AML-193 (cell line): ENCODE results near the gene SND1.
A peak's percentile ranks its signal among the peaks of the same experiment; 100 is the strongest.

ENCODE experiments used
- DNase-seq, 2 experiments: peaks; one replicate each; lab custom pipeline; 2025; lab: John Stamatoyannopoulos, UW

The SND1 gene

GRCh38 chr7:127651556-127652332, at the start of gene SND1:
SND1 (plus strand) TSS chr7:127652194; CDS start chr7:127652374, 180 bp downstream.
- peak; percentile 97 for DNase-seq

GRCh38 chr7:127608446-127608845, 43.5 kb upstream of the SND1 start:
- no peak for DNase-seq

GRCh38 chr7:127609297-127609696, 42.7 kb upstream of the SND1 start:
- DNase-seq, result no peak

DNA sequence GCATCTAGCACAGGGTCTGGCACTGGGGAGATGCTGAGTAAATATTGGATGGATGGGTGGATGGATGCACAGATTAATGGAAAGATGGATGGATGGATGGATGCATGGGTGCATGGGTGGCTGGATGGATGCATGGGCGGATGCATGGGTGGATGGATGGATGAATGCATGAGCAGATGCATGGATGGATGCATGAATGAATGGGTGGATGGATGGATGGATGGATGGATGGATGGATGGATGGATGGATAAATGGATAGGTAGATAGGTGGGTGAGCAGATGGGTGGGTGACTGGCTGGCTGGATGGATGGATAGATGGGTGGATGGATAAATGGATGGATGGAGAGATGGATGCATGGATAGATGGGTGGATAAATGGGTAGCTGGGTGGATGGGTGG, 39.7 kb upstream of the SND1 start:
- DNase-seq, result no peak

GRCh38 chr7:127616724-127617123, 35.3 kb upstream of the SND1 start:
- no peak for DNase-seq

DNA sequence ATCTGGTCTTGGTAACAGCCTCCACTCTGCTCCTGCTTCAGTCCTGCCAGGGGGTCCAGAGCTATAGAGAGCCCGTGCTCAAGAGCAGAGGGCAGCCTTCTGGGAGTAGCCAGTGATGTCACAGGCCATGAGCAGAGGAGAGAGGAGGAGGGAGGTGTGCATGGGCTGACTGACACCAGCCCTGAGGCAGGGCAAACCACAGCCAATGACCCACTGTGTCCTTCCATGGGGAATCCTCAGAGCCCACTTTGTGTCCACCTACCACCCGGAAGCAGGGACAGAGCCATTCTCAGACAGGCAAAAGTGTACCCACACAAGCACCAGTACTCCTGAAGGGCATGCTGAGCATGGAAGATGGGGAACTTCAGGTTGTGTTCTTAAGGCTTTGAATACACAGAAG, 34.0 kb upstream of the SND1 start, which contains the start of gene PAX4:
Gene PAX4, minus strand, starts transcription at position 101 of the 400 bp plus-strand sequence. CDS start 2,214 bp downstream, outside the sequence.
- no peak for DNase-seq

DNA sequence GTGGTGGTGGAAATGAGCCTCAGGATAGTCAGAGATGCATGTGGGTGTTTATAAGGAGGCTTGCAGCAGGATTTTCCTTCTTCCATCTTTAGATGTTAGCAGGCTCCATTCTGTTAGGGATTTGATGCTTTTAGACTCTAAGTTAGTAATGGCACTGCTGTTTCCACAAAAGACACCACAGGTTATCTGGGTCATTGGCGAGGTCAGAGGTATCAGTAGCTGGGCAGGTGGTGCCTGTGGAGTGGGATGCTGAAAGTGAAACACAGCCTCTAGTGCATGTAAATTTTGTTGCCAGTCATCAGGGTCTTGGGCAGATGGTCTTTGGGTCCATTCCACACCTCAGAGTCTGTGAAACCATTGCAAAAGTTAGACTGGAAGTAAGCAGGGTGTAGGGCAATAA, 33.2 kb upstream of the SND1 start:
- DNase-seq, result no peak

DNA sequence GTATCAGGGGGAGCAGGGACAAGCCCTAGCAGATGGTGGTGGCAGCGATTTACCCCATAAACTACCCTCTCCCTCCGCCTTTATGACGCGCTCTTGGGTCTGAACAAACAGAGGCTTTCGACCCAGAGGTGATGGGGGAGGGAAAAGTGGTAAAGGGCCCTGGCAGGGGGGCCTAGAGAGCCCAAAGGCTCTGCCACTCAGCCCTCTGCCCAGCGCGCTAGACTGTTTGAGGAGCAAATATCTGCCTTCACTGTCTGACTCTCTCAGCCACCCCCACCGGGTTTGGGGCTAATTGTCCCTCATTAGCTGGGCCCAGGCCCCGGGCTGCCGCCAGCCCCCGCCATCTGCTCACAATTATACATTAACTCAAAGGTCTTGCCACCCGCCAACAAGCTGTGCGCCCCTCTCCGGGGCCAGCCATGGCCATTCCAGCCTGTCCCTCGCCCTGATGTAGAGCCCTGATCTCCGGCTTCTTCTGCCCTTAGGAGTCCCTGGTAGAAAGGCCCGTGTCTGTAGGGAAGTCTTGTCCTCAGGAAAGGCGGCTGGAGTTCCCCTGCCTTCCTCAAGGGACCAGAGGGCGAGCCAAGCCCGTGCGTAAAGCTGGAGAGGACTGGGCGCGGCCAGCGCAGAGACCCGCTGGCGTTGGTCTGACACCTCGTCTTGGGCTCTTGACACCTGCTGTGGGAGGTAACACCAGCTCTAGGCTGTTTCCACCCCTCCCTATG, 32.2 kb upstream of the SND1 start:
- DNase-seq, result no peak

- no peak for DNase-seq
Measured at GRCh38 chr7:127620406-127621233, 31.4 kb upstream of the SND1 start.

GRCh38 chr7:127625331-127625730, 26.7 kb upstream of the SND1 start:
- no peak for DNase-seq

DNA sequence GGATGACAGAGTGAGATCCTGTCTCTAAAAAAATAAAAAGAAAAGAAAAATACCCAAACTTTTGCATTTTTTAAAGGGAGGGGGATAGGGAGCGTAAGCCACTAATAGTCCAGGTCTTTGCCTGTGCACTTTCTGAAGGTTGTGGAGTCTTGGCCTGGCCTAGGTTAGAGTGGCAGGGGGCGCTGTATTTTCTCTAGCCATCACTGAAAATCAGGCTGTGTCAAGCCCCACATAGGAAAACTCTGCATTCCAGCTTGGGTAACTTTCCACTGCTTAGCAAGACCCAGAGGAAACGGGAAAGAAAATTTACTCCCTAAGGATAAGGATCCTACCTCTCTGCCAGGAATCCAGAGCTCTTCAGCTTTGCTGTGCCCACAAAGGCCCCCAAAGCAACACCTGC, 23.5 kb upstream of the SND1 start:
- DNase-seq, result no peak

DNA sequence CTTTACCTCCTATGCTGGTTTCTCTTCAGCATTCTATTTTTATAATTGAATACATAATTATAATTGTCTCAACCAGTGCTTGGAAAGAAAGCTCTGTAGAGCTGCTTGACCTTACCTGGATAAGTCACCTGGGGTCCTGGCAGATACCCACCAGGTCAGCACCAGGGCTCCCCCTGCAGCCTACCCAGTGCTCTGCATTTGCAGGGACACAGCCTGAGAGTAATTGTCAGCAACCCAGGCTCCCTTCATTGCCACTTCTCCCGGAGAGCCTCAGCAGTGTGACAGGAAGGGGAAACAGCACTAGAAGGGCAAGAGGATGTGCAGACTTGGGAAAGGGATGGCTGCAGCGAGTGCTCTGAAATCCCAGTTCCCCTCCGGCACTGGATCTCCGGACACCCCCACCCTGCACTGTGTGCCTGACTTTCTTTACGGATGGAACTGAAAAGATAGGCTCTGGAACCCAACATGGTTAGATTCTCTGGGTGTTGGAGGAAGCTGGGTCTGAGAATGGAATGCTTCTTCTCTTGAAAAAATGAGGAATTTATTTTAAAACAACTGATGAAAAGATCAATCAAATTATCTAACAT, 22.6 kb upstream of the SND1 start:
- peak; percentile 35 to 40 for DNase-seq

GRCh38 chr7:127632276-127632910, 19.6 kb upstream of the SND1 start:
- DNase-seq, result no peak

DNA sequence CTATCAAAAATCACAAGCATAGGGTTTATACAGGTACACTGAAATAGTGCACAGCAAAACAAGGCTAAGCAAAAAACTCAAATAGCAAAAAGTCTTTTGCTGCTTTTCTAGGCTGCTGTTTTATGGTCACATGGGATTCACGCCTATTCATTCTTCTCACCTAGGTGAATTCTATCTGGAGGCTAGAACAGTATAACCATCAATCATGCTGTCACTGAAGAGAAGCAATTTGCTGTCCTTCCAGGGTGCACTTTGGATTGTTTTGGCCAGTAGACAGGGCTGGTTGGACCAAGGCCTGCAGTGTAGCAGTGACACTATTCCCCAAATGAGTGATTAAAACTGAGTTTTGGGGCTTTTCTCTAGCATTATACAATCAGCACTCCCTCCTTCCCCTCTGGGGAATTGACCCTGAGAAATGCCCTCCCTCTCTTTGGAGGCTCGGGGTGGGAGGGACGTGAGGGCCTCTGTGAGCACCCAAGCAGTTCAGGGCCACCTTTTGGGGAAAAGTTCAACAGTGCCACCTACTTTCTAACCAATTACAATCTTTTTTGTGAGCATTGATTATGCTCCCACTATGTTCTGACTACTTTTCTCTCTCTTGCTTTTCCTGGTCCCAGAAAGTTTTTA, 16.2 kb upstream of the SND1 start:
- no peak for DNase-seq

DNA sequence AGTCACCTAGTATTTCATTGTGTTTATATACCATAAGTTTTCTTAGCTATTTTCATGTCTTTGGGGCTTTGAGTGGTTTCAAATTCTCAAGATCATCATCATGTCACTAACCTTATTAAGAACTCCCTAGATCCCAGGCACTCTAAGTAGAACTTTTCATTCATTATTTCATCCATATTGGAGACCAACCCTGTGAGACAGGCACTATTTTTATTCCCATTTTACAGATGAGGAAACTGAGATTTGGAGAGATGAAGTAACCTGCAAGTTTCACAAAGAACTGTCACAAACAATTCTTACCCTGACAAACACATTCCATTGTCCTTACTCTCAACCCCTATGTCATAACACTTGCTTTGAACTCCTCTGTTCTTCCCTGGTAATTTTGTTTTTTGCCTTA, 13.8 kb upstream of the SND1 start:
- no peak for DNase-seq

DNA sequence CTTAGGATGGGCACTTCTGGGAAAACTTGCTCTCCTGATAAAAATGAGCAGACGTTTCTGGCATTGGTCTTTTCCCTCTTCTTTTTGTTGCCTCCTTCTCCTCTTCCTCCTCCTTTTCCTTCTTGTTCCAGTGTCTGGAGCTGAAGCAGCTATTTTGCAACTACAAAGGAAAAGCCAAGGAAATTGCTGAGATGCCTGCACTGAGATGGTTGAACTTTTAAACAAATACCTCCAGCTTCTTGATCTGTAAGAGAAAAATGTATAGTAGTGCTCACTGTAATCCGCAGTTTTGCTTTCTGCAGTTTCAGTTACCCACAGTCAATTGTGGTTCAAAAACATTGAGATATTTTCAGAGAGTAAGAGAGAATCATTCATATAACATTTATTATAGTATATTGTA, 7.5 kb upstream of the SND1 start:
- DNase-seq, result no peak

- DNase-seq, result no peak
Measured at GRCh38 chr7:127647636-127648035, 4.4 kb upstream of the SND1 start.

GRCh38 chr7:127648986-127649385, 3.0 kb upstream of the SND1 start:
- DNase-seq, result no peak

GRCh38 chr7:127650847-127651555, 993 bp upstream of the SND1 start:
- no peak for DNase-seq
